ENCODE data around the gene CFL1.
"Not testable (repeated sequence)": the region's sequence is repeated elsewhere in the genome, so short reads cannot be mapped to it uniquely, and the experiment has no call there.

CFL1 gene

GRCh38 chr11:65857853-65858680 lies at the start of gene CFL1:
TSS of gene CFL1 (minus strand) at chr11:65858180. CDS start at chr11:65858099, 81 bp downstream.
- peak; percentile 77 for DNase-seq

- DNase-seq = no peak
These were observed 48.6 kb upstream of the CFL1 start for GRCh38 chr11:65906602-65907001.

- no peak for DNase-seq
These were observed 45.7 kb upstream of the CFL1 start for GRCh38 chr11:65903715-65904114.

GRCh38 chr11:65903068-65903481 lies 45.1 kb upstream of the CFL1 start:
- no peak for DNase-seq

- no peak for DNase-seq
These were observed 42.9 kb upstream of the CFL1 start for GRCh38 chr11:65900899-65901180.

GRCh38 chr11:65900125-65900898 lies 42.3 kb upstream of the CFL1 start, which contains the start of gene FOSL1:
TSS of gene FOSL1 (minus strand) at chr11:65900388. CDS start at chr11:65900339, 49 bp downstream.
- no peak for DNase-seq

- no peak for DNase-seq
These were observed 41.6 kb upstream of the CFL1 start for GRCh38 chr11:65899356-65900124.

GRCh38 chr11:65898656-65899355 lies 40.8 kb upstream of the CFL1 start:
- no peak for DNase-seq

- no peak for DNase-seq
These were observed 39.1 kb upstream of the CFL1 start for GRCh38 chr11:65897020-65897471.

GRCh38 chr11:65896034-65896999 lies 38.3 kb upstream of the CFL1 start:
- DNase-seq = no peak

GRCh38 chr11:65895482-65895981 lies 37.6 kb upstream of the CFL1 start:
- no peak for DNase-seq

- DNase-seq = no peak
These were observed 36.1 kb upstream of the CFL1 start for GRCh38 chr11:65894034-65894591.

- no peak for DNase-seq
These were observed 34.8 kb upstream of the CFL1 start for GRCh38 chr11:65892661-65893317.

GRCh38 chr11:65892137-65892540 lies 34.2 kb upstream of the CFL1 start:
- DNase-seq = not testable (repeated sequence)

GRCh38 chr11:65891219-65892136 lies 33.5 kb upstream of the CFL1 start:
- DNase-seq = no peak

- DNase-seq = peak; percentile 52
These were observed 32.6 kb upstream of the CFL1 start, which contains the start of gene CCDC85B for GRCh38 chr11:65890324-65891218. TSS of gene CCDC85B (plus strand) at chr11:65890673. CDS start at chr11:65890784, 111 bp downstream.

GRCh38 chr11:65888163-65888814 lies 30.3 kb upstream of the CFL1 start, which contains the start of gene FIBP:
TSS of gene FIBP (minus strand) at chr11:65888471. CDS start at chr11:65888418, 53 bp downstream.
- peak; percentile 71 for DNase-seq

All from SIG-M5 (cell line).